GM23338 (cell line): Measurements from ENCODE around the gene PGS1.

Experiments used
- EZH2phosphoT487 ChIP-seq: fragments of 200-600 bp; sonication (generic); IDR thresholded peaks from one replicate; pipeline ENCODE4 v1.8.1; 2018; ENCODE audit warnings: antibody characterized with exemption; ENCODE audit not compliant: unreplicated experiment
- POLR2AphosphoS5 ChIP-seq: IDR thresholded peaks from 2 replicates; pipeline ENCODE4 v1.6.1; 2016; ENCODE audit warnings: antibody characterized with exemption, low read depth
- STAT1 ChIP-seq: IDR thresholded peaks from one replicate; pipeline ENCODE4 v1.6.1; 2016; ENCODE audit warnings: antibody characterized with exemption; ENCODE audit not compliant: unreplicated experiment
- TF ChIP-seq, protein P1 (sequence below), 2 experiments: fragments of 200-600 bp in 1 of 2; sonication (generic) in 1 of 2; conservative IDR thresholded peaks; 2 replicates each; pipeline versions ENCODE4 v1.5.1 to v1.6.1; 2016 to 2017; ENCODE audit warnings: antibody characterized with exemption in 2 of 2, low read depth in 2 of 2, mild to moderate bottlenecking in 2 of 2, moderate library complexity in 1 of 2

DNA sequence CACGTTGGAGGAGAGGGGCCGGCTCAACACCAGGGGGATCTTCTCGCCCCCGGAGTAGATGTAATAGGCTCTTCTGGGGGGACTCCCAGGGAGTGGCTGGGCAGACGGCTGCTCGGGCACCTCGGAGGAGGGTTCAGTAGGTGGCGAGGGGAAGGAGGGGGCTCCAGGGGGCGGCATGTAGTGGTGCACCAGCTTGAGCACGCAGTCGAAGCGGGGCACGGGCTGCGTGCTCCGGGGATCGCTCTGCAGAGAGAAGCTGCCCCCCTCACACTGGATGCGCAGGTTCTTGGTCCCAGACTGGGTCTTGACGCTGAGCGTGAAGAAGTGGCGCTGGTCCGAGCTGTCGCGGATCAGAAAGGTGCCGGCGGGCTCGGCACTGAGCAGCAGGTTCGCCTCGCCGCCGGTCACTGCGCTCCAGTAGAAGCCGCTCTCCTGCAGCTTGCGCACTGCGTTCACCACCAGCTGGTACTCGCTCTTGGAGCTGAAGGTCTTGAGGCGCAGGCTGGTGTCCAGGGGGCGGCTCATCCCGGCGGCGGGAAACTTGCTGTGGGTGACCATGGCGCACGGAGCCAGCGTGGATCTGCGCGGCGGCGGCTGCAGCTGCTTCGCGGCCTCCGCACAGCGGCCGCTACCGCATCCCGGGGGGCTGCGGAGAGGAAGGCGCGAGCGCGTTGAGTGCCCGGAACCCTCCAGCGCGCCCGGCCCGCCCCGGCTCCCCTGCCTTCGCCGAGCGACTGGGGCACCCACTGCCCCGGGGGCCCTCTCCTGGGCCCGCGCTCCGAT is 19.7 kb upstream of the PGS1 start:
- no peak for TF ChIP-seq EZH2phosphoT487
- TF ChIP-seq, protein P1, sequence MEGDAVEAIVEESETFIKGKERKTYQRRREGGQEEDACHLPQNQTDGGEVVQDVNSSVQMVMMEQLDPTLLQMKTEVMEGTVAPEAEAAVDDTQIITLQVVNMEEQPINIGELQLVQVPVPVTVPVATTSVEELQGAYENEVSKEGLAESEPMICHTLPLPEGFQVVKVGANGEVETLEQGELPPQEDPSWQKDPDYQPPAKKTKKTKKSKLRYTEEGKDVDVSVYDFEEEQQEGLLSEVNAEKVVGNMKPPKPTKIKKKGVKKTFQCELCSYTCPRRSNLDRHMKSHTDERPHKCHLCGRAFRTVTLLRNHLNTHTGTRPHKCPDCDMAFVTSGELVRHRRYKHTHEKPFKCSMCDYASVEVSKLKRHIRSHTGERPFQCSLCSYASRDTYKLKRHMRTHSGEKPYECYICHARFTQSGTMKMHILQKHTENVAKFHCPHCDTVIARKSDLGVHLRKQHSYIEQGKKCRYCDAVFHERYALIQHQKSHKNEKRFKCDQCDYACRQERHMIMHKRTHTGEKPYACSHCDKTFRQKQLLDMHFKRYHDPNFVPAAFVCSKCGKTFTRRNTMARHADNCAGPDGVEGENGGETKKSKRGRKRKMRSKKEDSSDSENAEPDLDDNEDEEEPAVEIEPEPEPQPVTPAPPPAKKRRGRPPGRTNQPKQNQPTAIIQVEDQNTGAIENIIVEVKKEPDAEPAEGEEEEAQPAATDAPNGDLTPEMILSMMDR (conservative IDR thresholded peaks at IDR 0.05; ENCODE audit: low read depth in 2 of 2) = no peak
- no peak for TF ChIP-seq POLR2AphosphoS5
- no peak for TF ChIP-seq STAT1
